Measurements from ENCODE around the gene HOXC12. TPM values are rescaled to one million over a fixed set of nuclear protein-coding genes. Genes with fewer than 3 reads are reported as not detected.

HOXC12 gene
- total and polyA plus RNA-seq, 7 experiments from 2014 or later = not detected

DNA sequence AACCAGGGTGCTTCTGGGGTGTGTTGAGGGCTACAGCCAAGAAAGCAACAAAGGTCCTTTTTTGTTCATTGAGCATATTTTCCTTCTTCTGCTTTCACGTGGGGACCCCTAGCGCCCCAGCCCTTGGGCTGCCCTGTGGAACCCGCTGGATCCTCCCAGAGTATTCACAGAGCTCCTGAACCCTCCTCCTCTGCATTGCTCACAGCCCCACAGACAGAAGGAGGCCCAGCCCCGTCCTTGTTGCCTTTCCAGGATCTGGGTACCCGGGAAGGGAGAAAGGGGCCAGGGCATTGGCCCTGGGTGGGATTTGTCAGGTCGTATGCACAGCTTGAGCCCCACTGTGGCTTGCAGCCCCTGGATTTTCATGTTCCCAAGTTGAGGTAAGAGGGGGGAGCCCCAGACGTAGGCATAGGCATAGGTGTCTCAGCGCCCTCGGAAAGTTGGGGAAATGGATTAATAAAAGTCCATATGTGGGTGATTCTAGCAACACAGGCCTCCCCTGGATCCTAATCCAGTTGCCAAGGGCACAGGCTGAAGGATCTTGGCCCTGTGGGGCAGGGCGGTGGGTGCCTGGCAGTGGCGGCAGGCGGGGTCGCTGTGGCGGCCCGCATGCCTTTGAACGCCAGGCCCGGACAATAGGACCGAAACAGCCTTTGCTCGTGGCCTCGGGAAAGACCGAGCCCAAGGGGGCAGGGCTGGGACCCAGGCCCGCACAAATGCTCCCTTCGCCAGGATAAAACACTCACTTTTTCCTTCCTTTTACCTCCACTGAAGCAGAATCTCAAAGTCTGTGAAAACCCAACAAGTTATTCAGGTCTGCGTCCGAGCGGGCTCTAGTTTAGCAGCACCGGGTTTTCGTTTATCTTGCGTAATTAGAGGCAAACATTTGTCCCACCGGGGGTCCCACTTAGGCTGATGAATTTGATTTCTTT, 27.2 kb downstream of the HOXC12 start:
- intact Hi-C loops (cut with micrococcal nuclease) = loop anchor here in 1 of 2 donors (5.0 kb wide), 1 partner anchor 45 kb away; the partner anchor contains the start of gene HOXC13
- peak overlapping the region in 1 of 9 donors; percentile 65 for H3K27ac Mint-ChIP-seq
- no peak for ATAC-seq
- Histone ChIP-seq H3K27ac (ENCODE audit: low read depth, low read length) (no peak overlapping the region), H3K27me3 (ENCODE audit: control insufficient read depth in 2 of 2, insufficient read depth in 2 of 2, low read length in 2 of 2) (peaks cover 40 to 87% of the 10 kb centered on the region in 2 donors), H3K4me3 (ENCODE audit: low read length) (no peak overlapping the region), H3K36me3 (ENCODE audit: control insufficient read depth in 2 of 3, insufficient read depth in 3 of 3, low read length in 3 of 3) (no peaks in the 10 kb centered on the region), H3K4me1 (ENCODE audit: control insufficient read depth in 2 of 2, insufficient read depth in 2 of 2, low read length in 2 of 2) (peaks cover 9 to 13% of the 10 kb centered on the region in 2 donors), H3K9me3 (ENCODE audit: control insufficient read depth in 2 of 3, low read length in 3 of 3) (no peaks in the 10 kb centered on the region)
- no peaks in the 10 kb centered on the region for H3K36me3 Mint-ChIP-seq
- H3K4me3 Mint-ChIP-seq = peak overlapping the region in 1 of 10 donors; percentile 62
- POLR2A ChIA-PET = no interaction called here
- peaks cover 90 to 95% (median 92%) of the 10 kb centered on the region in 5 donors for H3K27me3 Mint-ChIP-seq
- CTCF ChIA-PET = no interaction called here
- DNase-seq = no peak
- H3K9me3 Mint-ChIP-seq = peaks cover 0 to 27% (median 0%) of the 10 kb centered on the region in 11 donors
- H3K4me1 Mint-ChIP-seq = peaks cover 11 to 36% (median 16%) of the 10 kb centered on the region in 7 donors

DNA sequence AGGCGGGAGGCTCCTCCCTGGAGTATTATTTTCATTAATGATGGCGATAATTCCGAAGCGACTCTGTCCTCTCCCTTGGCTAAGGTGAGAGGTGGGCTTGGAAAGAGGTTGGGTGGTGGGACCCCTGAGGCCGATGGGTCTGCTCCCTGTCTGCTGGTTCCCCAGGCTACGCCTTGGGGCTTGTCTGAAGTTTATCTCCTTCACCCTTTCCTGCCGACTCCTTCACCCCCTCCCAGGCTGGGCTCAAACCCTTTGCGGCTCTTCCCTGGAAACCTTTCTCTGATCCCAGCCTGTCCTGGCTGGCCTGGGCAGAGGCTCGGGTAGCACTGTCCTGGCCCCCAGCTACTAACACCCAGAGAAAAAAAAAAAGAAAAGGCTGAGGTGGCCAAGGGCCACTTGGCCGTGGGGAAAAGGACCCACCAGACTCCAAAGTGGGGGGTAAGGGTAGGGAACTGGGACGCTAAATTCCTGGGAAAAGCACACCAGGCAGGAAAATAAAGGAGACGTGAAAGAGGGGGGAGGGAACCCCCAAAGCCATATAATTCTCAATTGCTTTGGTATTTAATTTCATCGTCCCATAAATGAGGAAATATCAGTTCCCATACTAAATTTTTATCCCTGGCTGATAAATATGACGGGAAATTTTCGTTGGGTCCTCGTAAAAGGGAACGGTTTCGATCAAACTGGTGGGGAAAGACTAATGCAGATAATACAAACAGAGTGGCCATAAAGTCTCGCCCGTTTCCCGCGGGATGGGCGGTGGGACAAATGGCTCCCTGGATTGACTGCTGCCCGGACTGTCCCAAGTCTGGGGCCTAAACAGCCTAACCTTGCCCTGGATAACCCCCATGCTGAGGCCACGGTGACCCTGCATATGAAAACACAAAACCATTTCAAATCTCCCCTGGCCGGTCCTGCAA, 28.2 kb downstream of the HOXC12 start:
- ATAC-seq (no peak), DNase-seq (no peak)
- Mint-ChIP-seq H3K36me3 (no peaks in the 10 kb centered on the region), H3K9me3 (peaks cover 0 to 24% (median 0%) of the 10 kb centered on the region in 11 donors), H3K27me3 (peaks cover 91 to 95% (median 92%) of the 10 kb centered on the region in 5 donors), H3K27ac (peak overlapping the region in 5 of 9 donors; percentile 46 to 66 (median 62)), H3K4me3 (peak overlapping the region in 3 of 10 donors; percentile 21 to 62 (median 25)), H3K4me1 (peaks cover 12 to 37% (median 20%) of the 10 kb centered on the region in 7 donors)
- ChIA-PET CTCF (no interaction called here), POLR2A (no interaction called here)
- intact Hi-C loops (cut with micrococcal nuclease) = loop anchor here in 1 of 2 donors (5.0 kb wide), 1 partner anchor 46 kb away; the partner anchor contains the start of gene HOXC13
- peaks cover 9 to 13% of the 10 kb centered on the region in 2 donors for H3K4me1 ChIP-seq (ENCODE audit: control insufficient read depth in 2 of 2, insufficient read depth in 2 of 2, low read length in 2 of 2)
- no peak overlapping the region for H3K4me3 ChIP-seq (ENCODE audit: low read length)
- H3K27ac ChIP-seq (ENCODE audit: low read depth, low read length) = no peak overlapping the region
- H3K27me3 ChIP-seq (ENCODE audit: control insufficient read depth in 2 of 2, insufficient read depth in 2 of 2, low read length in 2 of 2) = peaks cover 45 to 87% of the 10 kb centered on the region in 2 donors
- no peaks in the 10 kb centered on the region for H3K9me3 ChIP-seq (ENCODE audit: control insufficient read depth in 2 of 3, low read length in 3 of 3)
- H3K36me3 ChIP-seq (ENCODE audit: control insufficient read depth in 2 of 3, insufficient read depth in 3 of 3, low read length in 3 of 3) = no peaks in the 10 kb centered on the region

DNA sequence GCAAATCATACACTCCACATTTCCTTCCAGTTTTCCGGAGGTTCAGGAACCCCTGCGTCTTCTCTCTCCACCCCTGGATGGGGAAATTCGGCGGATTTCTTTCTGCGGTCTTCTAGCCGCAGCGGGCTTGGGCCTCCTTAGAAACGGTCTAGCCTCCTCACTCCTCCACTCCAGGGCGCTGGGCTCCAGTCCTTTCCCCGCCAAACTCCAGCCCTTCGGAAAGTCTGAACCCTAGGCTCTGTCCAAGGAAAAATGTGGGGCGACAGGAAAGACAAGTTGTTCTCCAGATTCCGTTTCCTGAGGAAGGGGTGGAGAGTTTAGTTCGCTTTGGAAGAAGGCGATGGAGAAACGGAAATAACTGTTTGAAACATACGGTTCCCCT, 28.9 kb downstream of the HOXC12 start:
- ATAC-seq = no peak
- H3K4me3 Mint-ChIP-seq = peak overlapping the region in 3 of 10 donors; percentile 21 to 62 (median 25)
- peak overlapping the region in 5 of 9 donors; percentile 34 to 66 (median 59) for H3K27ac Mint-ChIP-seq

DNA sequence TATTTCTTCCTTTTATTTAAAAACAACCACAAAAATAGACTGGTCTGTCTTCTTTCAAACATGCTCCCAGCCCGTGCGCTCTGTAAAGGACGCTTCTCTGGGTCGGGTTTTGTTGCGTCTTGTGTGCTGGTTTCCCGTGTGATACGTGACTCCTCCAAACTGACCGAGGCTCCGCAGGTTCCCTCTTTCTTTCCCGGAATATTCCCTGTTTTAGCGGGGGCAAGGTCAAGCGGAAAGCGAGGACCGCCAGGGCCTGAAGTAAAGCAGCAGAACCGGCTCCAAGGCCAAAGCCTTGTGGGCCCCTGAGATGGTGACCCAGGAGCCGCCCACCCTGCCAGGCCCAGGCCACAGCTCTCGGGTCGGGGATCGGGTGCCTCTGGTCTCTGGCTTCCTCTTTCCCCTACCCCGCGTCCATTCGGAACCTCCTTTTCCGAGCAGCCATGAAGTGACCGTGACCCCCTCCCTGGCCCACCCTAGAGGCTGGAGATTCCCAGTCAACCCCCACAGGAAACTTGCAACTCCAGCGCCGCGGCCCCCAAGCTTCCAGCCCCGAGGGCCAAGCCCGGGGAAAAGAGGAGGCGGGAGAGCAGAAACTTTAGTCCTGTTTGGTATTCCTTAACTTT, 29.4 kb downstream of the HOXC12 start:
- H3K27me3 Mint-ChIP-seq = peaks cover 91 to 95% (median 92%) of the 10 kb centered on the region in 5 donors
- DNase-seq (no peak), ATAC-seq (no peak)
- H3K36me3 ChIP-seq (ENCODE audit: control insufficient read depth in 2 of 3, insufficient read depth in 3 of 3, low read length in 3 of 3) = no peaks in the 10 kb centered on the region
- no peaks in the 10 kb centered on the region for H3K36me3 Mint-ChIP-seq
- peak overlapping the region in 3 of 10 donors; percentile 10 to 62 (median 21) for H3K4me3 Mint-ChIP-seq
- intact Hi-C loops (cut with micrococcal nuclease) = loop anchor here in 1 of 2 donors (5.0 kb wide), 1 partner anchor 47 kb away; the partner anchor contains the start of gene HOXC13
- POLR2A ChIA-PET = no interaction called here
- CTCF ChIA-PET = interaction anchor here (0.6 kb wide), 1 partner anchor 218 kb away, joined by 3 read pairs; no protein-coding TSS in a partner anchor
- peaks cover 13 to 14% of the 10 kb centered on the region in 2 donors for H3K4me1 ChIP-seq (ENCODE audit: control insufficient read depth in 2 of 2, insufficient read depth in 2 of 2, low read length in 2 of 2)
- peaks cover 0 to 21% (median 0%) of the 10 kb centered on the region in 11 donors for H3K9me3 Mint-ChIP-seq
- no peak overlapping the region for H3K4me3 ChIP-seq (ENCODE audit: low read length)
- H3K4me1 Mint-ChIP-seq = peaks cover 18 to 46% (median 29%) of the 10 kb centered on the region in 7 donors
- H3K9me3 ChIP-seq (ENCODE audit: control insufficient read depth in 2 of 3, low read length in 3 of 3) = no peaks in the 10 kb centered on the region
- H3K27ac Mint-ChIP-seq = peak overlapping the region in 6 of 9 donors; percentile 9 to 68 (median 40)
- H3K27ac ChIP-seq (ENCODE audit: low read depth, low read length) = no peak overlapping the region
- peaks cover 54 to 88% of the 10 kb centered on the region in 2 donors for H3K27me3 ChIP-seq (ENCODE audit: control insufficient read depth in 2 of 2, insufficient read depth in 2 of 2, low read length in 2 of 2)

More for the DNA sequence above, 28.9 kb downstream of the HOXC12 start:
- peaks cover 49 to 88% of the 10 kb centered on the region in 2 donors for H3K27me3 ChIP-seq (ENCODE audit: control insufficient read depth in 2 of 2, insufficient read depth in 2 of 2, low read length in 2 of 2)
- H3K9me3 Mint-ChIP-seq = peaks cover 0 to 23% (median 0%) of the 10 kb centered on the region in 11 donors
- H3K4me1 ChIP-seq (ENCODE audit: control insufficient read depth in 2 of 2, insufficient read depth in 2 of 2, low read length in 2 of 2) = peaks cover 9 to 13% of the 10 kb centered on the region in 2 donors
- H3K27me3 Mint-ChIP-seq = peaks cover 91 to 95% (median 92%) of the 10 kb centered on the region in 5 donors
- no peaks in the 10 kb centered on the region for H3K9me3 ChIP-seq (ENCODE audit: control insufficient read depth in 2 of 3, low read length in 3 of 3)
- intact Hi-C loops (cut with micrococcal nuclease) = loop anchor here in 1 of 2 donors (5.0 kb wide), 1 partner anchor 46 kb away; the partner anchor contains the start of gene HOXC13
- DNase-seq = no peak
- peaks cover 16 to 42% (median 26%) of the 10 kb centered on the region in 7 donors for H3K4me1 Mint-ChIP-seq
- no peak overlapping the region for H3K27ac ChIP-seq (ENCODE audit: low read depth, low read length)
- H3K4me3 ChIP-seq (ENCODE audit: low read length) = no peak overlapping the region
- ChIA-PET CTCF (no interaction called here), POLR2A (no interaction called here)
- H3K36me3 ChIP-seq (ENCODE audit: control insufficient read depth in 2 of 3, insufficient read depth in 3 of 3, low read length in 3 of 3) = no peaks in the 10 kb centered on the region
- H3K36me3 Mint-ChIP-seq = no peaks in the 10 kb centered on the region

DNA sequence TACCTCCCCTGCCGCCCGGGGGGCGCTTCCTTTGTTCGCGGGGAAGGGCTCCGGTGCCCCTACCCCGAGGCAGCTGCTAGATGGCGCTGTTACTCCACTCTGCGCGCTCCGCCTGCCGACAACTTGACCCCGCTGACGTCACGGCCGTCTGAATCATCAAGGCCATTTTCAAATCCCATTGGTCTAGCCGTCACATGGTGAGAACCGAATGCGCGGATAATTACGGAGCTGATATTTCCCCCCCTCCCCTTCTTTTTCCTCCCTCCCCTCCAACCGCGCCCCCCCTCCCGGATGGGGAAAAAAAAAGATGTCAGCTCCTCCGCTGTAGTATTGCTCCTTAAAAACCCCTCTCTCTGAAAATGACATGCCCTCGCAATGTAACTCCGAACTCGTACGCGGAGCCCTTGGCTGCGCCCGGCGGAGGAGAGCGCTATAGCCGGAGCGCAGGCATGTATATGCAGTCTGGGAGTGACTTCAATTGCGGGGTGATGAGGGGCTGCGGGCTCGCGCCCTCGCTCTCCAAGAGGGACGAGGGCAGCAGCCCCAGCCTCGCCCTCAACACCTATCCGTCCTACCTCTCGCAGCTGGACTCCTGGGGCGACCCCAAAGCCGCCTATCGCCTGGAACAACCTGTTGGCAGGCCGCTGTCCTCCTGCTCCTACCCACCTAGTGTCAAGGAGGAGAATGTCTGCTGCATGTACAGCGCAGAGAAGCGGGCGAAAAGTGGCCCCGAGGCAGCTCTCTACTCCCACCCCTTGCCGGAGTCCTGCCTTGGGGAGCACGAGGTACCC, 30.4 kb downstream of the HOXC12 start, which contains the start of gene HOXC10:
TSS of gene HOXC10 (plus strand) at position 246 of the 791 bp plus-strand sequence. CDS start at position 360, 114 bp downstream.
- peak within 1 kb of the TSS; percentile 34 to 77 (median 65) for H3K4me3 Mint-ChIP-seq
- Histone ChIP-seq H3K4me1 (ENCODE audit: control insufficient read depth in 2 of 2, insufficient read depth in 2 of 2, low read length in 2 of 2) (peaks cover 20 to 23% of the 10 kb centered on the region in 2 donors), H3K36me3 (ENCODE audit: control insufficient read depth in 2 of 3, insufficient read depth in 3 of 3, low read length in 3 of 3) (no peaks in the 10 kb centered on the region), H3K9me3 (ENCODE audit: control insufficient read depth in 2 of 3, low read length in 3 of 3) (no peaks in the 10 kb centered on the region), H3K27ac (ENCODE audit: low read depth, low read length) (no peak within 1 kb of the TSS), H3K4me3 (ENCODE audit: low read length) (no peak within 1 kb of the TSS), H3K27me3 (ENCODE audit: control insufficient read depth in 2 of 2, insufficient read depth in 2 of 2, low read length in 2 of 2) (peaks cover 60 to 89% of the 10 kb centered on the region in 2 donors)
- DNase-seq (peak in 4 of 9 donors; percentile 45 to 67 (median 55)), ATAC-seq (peak; percentile 77)
- intact Hi-C loops (cut with micrococcal nuclease) = loop anchor here in 1 of 2 donors (5.0 kb wide), 3 partner anchors 33 to 48 kb away; partner anchors contain the start of genes HOXC12, HOXC13 and HOXC6
- peaks cover 0 to 18% (median 0%) of the 10 kb centered on the region in 11 donors for H3K9me3 Mint-ChIP-seq
- CTCF ChIA-PET = interaction anchor here (0.6 to 0.9 kb wide), 2 partner anchors 217 to 229 kb away, joined by 3 read pairs; no protein-coding TSS in a partner anchor
- H3K27me3 Mint-ChIP-seq = peaks cover 91 to 95% (median 92%) of the 10 kb centered on the region in 5 donors
- peaks cover 0 to 1% (median 0%) of the 10 kb centered on the region in 5 donors for H3K36me3 Mint-ChIP-seq
- peaks cover 27 to 55% (median 39%) of the 10 kb centered on the region in 7 donors for H3K4me1 Mint-ChIP-seq
- H3K27ac Mint-ChIP-seq = peak within 1 kb of the TSS in 6 of 9 donors; percentile 34 to 81 (median 65)
- POLR2A ChIA-PET = interaction anchor here (0.8 to 1.2 kb wide), 2 partner anchors 8 to 26 kb away, joined by 3 to 4 read pairs; no protein-coding TSS in a partner anchor

Data from naive thymus-derived CD4-positive, alpha-beta T cell (primary cell).